Left ventricle myocardium superior (tissue), 1 donor: Measurements from ENCODE around the gene PTN. TPM values are rescaled to one million over a fixed set of nuclear protein-coding genes. Genes with fewer than 3 reads are reported as not detected.
"Not testable (repeated sequence)": the region's sequence is repeated elsewhere in the genome, so short reads cannot be mapped to it uniquely, and the experiment has no call there.

Source experiments
- ATAC-seq: fragments of 200-7000 bp; cut with Tn5 transposase; one replicate; pipeline ENCODE4 v1.9.1; 2020; ENCODE audit warnings: mild to moderate bottlenecking, moderate library complexity
- DNase-seq: peaks from one replicate; pipeline ENCODE4 v3.0.0-alpha.2; 2020
- intact Hi-C: fragments of 100-400 bp; cut with micrococcal nuclease; formaldehyde crosslinking; loops from one replicate; pipeline ENCODE4 v1.11.0; 2022
- total RNA-seq: library from RNA; stranded (reverse); fragmentation: NEBNext Ultra II Directional; extraction: Animal tissue kit (Norgen Biotek cat#: 25700); gene quantifications from one replicate; pipeline ENCODE4 v1.2.1, GENCODE V29; 2021
- donor health status: DM: no; HTN: yes; CAD: no; lungs with severe emphysema.

The PTN gene
- total RNA-seq, 1 donor from 2014 or later: 14.3 TPM

DNA sequence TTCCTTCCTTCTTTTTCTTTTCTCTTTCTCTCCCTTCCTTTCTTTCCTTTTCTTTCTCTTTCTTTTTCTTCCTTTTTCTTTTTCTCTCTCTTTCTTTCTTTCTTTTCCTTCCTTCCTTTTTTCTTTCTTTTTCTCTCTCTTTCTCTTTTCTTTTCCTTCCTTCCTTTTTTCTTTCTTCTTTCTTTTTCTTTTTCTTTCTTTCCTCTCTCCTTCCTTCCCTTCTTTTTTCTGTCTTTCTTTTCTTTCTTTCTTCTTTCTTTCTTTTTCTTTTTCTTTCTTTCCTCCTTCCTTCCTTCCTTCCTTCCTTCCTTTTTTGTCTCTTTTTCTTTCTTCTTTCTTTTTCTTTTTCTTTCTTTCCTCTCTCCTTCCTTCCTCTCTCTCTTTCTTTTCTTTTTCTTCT is 136.8 kb downstream of the PTN start:
- DNase-seq: no peak
- intact Hi-C loops: no loop called here
- ATAC-seq: no peak

DNA sequence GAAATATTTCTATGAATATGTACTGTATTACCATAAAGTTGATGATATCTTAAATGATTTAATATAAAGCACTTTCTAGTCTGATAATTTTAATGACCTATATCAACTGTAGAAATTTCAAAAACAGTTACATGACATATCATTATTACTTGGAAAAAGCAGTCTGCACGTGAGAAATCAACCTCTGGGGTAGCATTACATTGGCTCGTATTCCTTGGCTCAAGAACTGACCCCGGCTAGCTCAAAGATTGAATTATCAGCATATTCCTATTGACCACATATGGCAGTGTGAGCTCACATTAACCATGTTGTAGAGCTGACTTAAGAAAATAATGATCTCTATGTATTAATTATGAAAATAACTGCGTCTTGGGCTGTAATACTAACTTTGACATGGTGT is 139.3 kb downstream of the PTN start:
- no peak for ATAC-seq
- no peak for DNase-seq
- intact Hi-C loops: no loop called here

DNA sequence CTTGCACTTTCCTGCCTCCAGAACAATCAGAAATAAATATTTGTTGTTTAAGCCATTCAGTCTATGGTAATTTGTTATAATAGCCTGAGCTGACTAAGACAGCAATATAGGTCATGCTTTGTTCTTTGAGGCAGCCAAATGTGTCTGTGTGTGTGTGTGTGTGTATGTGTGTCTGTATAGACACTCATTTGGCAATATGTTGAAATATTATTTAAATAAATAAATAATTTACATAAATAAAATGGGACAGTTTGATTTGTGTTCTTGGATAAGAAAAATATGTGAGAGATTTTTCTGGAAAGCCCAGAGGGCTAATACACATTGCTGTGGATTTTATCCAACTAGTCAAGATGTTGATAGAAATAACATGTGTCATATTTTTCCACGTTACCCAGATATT is 140.2 kb downstream of the PTN start:
- intact Hi-C loops: no loop called here
- ATAC-seq: no peak
- DNase-seq: no peak

DNA sequence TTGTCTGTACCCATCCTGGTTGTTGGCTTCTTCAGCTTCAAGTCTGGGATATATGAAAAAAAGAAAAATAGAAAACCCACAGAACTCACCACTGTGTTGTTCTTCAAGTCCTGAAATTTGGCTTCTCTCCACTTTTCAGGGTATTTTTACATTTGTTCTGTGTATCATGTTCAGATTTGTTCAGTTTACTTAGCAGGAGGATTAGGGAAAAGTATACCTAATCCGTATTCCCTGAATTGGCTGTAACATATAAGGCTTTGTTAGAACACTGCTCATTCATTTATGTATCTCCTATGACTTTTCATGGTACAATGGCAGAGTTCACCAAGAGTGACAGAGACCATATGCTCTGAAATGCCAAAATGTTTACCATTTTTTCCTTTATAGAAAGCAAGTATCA is 146.9 kb downstream of the PTN start:
- intact Hi-C loops: no loop called here
- DNase-seq (no peak), ATAC-seq (no peak)

DNA sequence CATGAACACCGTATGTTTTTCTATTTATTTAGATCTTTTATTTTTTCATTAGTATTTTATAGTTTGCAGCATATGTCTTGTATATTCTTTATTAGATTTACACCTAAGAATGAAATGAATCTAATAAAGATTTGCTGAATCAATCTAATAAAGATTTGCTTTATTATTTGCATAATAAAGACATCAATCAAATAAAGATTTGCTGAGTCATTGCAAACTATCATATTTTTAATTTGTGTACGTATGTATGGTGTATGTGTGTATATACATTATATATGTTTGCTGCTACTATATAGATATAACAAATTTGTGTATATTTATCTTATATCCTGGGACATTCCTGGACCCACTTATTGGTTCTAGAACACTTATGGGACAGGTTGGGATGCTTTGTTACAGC is 147.5 kb downstream of the PTN start:
- ATAC-seq (no peak), DNase-seq (no peak)
- intact Hi-C loops: no loop called here

DNA sequence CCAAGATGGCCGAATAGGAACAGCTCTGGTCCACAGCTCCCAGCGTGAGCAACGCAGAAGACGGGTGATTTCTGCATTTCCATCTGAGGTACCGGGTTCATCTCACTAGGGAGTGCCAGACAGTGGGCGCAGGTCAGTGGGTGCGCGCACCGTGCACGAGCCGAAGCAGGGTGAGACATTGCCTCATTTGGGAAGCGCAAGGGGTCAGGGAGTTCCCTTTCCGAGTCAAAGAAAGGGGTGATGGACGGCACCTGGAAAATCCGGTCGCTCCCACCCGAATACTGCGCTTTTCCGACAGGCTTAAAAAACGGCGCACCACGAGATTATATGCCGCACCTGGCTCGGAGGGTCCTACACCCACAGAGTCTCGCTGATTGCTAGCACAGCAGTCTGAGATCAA is 161.9 kb downstream of the PTN start:
- ATAC-seq, DNase-seq, intact Hi-C loops: not testable (repeated sequence)
